IMR-90 (cell line): ENCODE data around the gene MRFAP1L1. TPM values are rescaled to one million over a fixed set of nuclear protein-coding genes. Genes with fewer than 3 reads are reported as not detected.

Source experiments
- ATAC-seq: fragments of 200-7000 bp; cut with Tn5 transposase; 2 replicates; pipeline ENCODE4 v1.9.1; 2020; ENCODE audit warnings: low read depth, mild to moderate bottlenecking, moderate library complexity
- BruUV-seq: library from RNA; stranded (reverse); fragments of 400-500 nt; replicated peaks from 2 replicates; lab custom pipeline; 2021; lab: Mats Ljungman, UMichigan
- CTCF ChIA-PET: fragments of 300-600 bp; formaldehyde crosslinking; extraction: SDS; loops from one replicate; lab custom pipeline; 2021; ENCODE audit warnings: antibody characterized with exemption; lab: Yijun Ruan, JAX
- POLR2A ChIA-PET: fragments of 300-600 bp; sonication (Branson Sonifier 250); formaldehyde crosslinking; loops from one replicate; lab custom pipeline; 2022; ENCODE audit warnings: antibody characterized with exemption; ENCODE audit not compliant: unreplicated experiment; lab: Charles Lee
- DNase-seq: peaks from one replicate; pipeline ENCODE4 v3.0.0; 2013
- H2AFZ ChIP-seq: replicated peaks from 2 replicates; pipeline ENCODE3; 2013; ENCODE audit warnings: low read length, mild to moderate bottlenecking; ENCODE audit not compliant: poor library complexity
- H2AK5ac ChIP-seq: 2 replicates; pipeline ENCODE4 v1.6.1; 2013; ENCODE audit warnings: low read depth, low read length, inconsistent platforms
- H2AK9ac ChIP-seq: replicated peaks from 2 replicates; pipeline ENCODE3; 2013; ENCODE audit warnings: mild to moderate bottlenecking, low read depth, low read length, moderate library complexity; ENCODE audit not compliant: poor library complexity
- H2BK120ac ChIP-seq: 2 replicates; pipeline ENCODE4 v1.6.1; 2013; ENCODE audit warnings: low read depth, low read length, inconsistent platforms
- H2BK15ac ChIP-seq: 3 replicates; pipeline ENCODE4 v1.6.1; 2013; ENCODE audit warnings: low read depth, low read length, inconsistent platforms
- H2BK20ac ChIP-seq: 2 replicates; pipeline ENCODE4 v1.6.1; 2013; ENCODE audit warnings: low read depth, mild to moderate bottlenecking, inconsistent platforms, low read length, moderate library complexity
- H2BK5ac ChIP-seq: 2 replicates; pipeline ENCODE4 v1.6.1; 2013; ENCODE audit warnings: mild to moderate bottlenecking, low read depth, low read length, inconsistent platforms; ENCODE audit not compliant: poor library complexity, severe bottlenecking
- H3K14ac ChIP-seq: replicated peaks from 2 replicates; pipeline ENCODE4 v1.6.1; 2013; ENCODE audit warnings: low read depth, low read length, inconsistent platforms
- H3K18ac ChIP-seq: 2 replicates; pipeline ENCODE4 v1.6.1; 2013; ENCODE audit warnings: low read depth, low read length, control low read depth
- H3K23ac ChIP-seq: 2 replicates; pipeline ENCODE4 v1.6.1; 2013; ENCODE audit warnings: low read depth, low read length, inconsistent platforms
- H3K27ac ChIP-seq: 2 replicates; pipeline ENCODE4 v1.5.1; 2013; ENCODE audit warnings: mild to moderate bottlenecking, control low read depth, low read length; ENCODE audit not compliant: insufficient read depth
- H3K27me3 ChIP-seq: 2 replicates; pipeline ENCODE4 v1.6.1; 2013; ENCODE audit warnings: low read length; ENCODE audit not compliant: control insufficient read depth, insufficient read depth
- H3K36me3 ChIP-seq: 2 replicates; pipeline ENCODE4 v1.6.1; 2013; ENCODE audit warnings: low read length, mixed read lengths; ENCODE audit not compliant: control insufficient read depth, insufficient read depth
- H3K4ac ChIP-seq: 2 replicates; pipeline ENCODE4 v1.6.1; 2013; ENCODE audit warnings: low read depth, low read length, inconsistent platforms
- H3K4me1 ChIP-seq: 2 replicates; pipeline ENCODE4 v1.6.1; 2013; ENCODE audit warnings: low read length, mixed read lengths; ENCODE audit not compliant: control insufficient read depth, insufficient read depth
- H3K4me2 ChIP-seq: 2 replicates; pipeline ENCODE4 v1.6.1; 2013; ENCODE audit warnings: low read depth, mild to moderate bottlenecking, control low read depth, low read length, moderate library complexity
- H3K4me3 ChIP-seq: 2 replicates; pipeline ENCODE4 v1.5.1; 2013; ENCODE audit warnings: low read depth, mild to moderate bottlenecking, control low read depth, low read length, moderate library complexity; ENCODE audit not compliant: insufficient read depth
- H3K56ac ChIP-seq: 2 replicates; pipeline ENCODE4 v1.6.1; 2013; ENCODE audit warnings: low read length, inconsistent platforms; ENCODE audit not compliant: insufficient read depth; ENCODE audit errors: extremely low read depth
- H3K79me1 ChIP-seq, 2 experiments: 2 replicates each; pipeline ENCODE4 v1.6.1; 2013; ENCODE audit warnings: low read length in 2 of 2, inconsistent platforms in 1 of 2, low read depth in 1 of 2
- H3K9ac ChIP-seq: 2 replicates; pipeline ENCODE4 v1.6.1; 2013; ENCODE audit warnings: low read depth, low read length, control low read depth
- H3K9me1 ChIP-seq: 2 replicates; pipeline ENCODE4 v1.6.1; 2013; ENCODE audit warnings: low read length, inconsistent platforms; ENCODE audit not compliant: insufficient read depth
- H3K9me3 ChIP-seq: 2 replicates; pipeline ENCODE4 v1.6.1; 2013; ENCODE audit warnings: low read length; ENCODE audit not compliant: control insufficient read depth, insufficient read depth
- H4K20me1 ChIP-seq: 2 replicates; pipeline ENCODE4 v1.6.1; 2013; ENCODE audit warnings: low read length, inconsistent platforms; ENCODE audit not compliant: insufficient read depth
- H4K5ac ChIP-seq: 2 replicates; pipeline ENCODE4 v1.6.1; 2013; ENCODE audit warnings: mild to moderate bottlenecking, low read depth, low read length, control low read depth
- H4K8ac ChIP-seq, 2 experiments: 2 replicates each; pipeline ENCODE4 v1.6.1; 2013; ENCODE audit warnings: low read depth in 2 of 2, low read length in 2 of 2, control low read depth in 1 of 2, inconsistent platforms in 1 of 2
- H4K91ac ChIP-seq: 2 replicates; pipeline ENCODE4 v1.6.1; 2013; ENCODE audit warnings: low read depth, low read length, inconsistent platforms; ENCODE audit not compliant: insufficient read depth
- BHLHE40 ChIP-seq: fragments of 150-350 bp; IDR thresholded peaks from 2 replicates; pipeline ENCODE4 v1.6.1; 2016; ENCODE audit warnings: mild to moderate bottlenecking, low read depth, low read length
- CEBPB ChIP-seq: IDR thresholded peaks from 2 replicates; pipeline ENCODE4 v1.6.1; 2012; ENCODE audit warnings: low read depth, low read length, improper control_type of control experiment
- CHD1 ChIP-seq: IDR thresholded peaks from 2 replicates; pipeline ENCODE4 v1.6.1; 2012; ENCODE audit warnings: low read depth, low read length, improper control_type of control experiment
- FOS ChIP-seq: fragments of 150-350 bp; IDR thresholded peaks from 2 replicates; pipeline ENCODE4 v1.6.1; 2016; ENCODE audit warnings: low read depth, low read length
- MAFK ChIP-seq: IDR thresholded peaks from 2 replicates; pipeline ENCODE4 v1.6.1; 2012; ENCODE audit warnings: low read depth, low read length, improper control_type of control experiment
- MAZ ChIP-seq: IDR thresholded peaks from 2 replicates; pipeline ENCODE4 v1.6.1; 2012; ENCODE audit warnings: low read depth, mild to moderate bottlenecking, low read length, improper control_type of control experiment, moderate library complexity, borderline replicate concordance
- MXI1 ChIP-seq: IDR thresholded peaks from 2 replicates; pipeline ENCODE4 v1.6.1; 2012; ENCODE audit warnings: low read depth, mild to moderate bottlenecking, low read length, moderate library complexity, borderline replicate concordance
- NFE2L2 ChIP-seq: fragments of 150-350 bp; IDR thresholded peaks from 2 replicates; pipeline ENCODE4 v1.6.1; 2016; ENCODE audit warnings: low read depth, mild to moderate bottlenecking, low read length
- POLR2A ChIP-seq: IDR thresholded peaks from 2 replicates; pipeline ENCODE4 v1.6.1; 2012; ENCODE audit warnings: mild to moderate bottlenecking, low read depth, low read length
- RAD21 ChIP-seq: IDR thresholded peaks from 2 replicates; pipeline ENCODE4 v1.6.1; 2012; ENCODE audit warnings: low read length, improper control_type of control experiment
- USF2 ChIP-seq: fragments of 150-350 bp; IDR thresholded peaks from 2 replicates; pipeline ENCODE4 v1.6.1; 2017; ENCODE audit warnings: mild to moderate bottlenecking, antibody characterized with exemption, low read length, low read depth
- WGBS, 2 experiments: methylation state at CpG; one replicate each; pipeline versions ENCODE4 v1.1.5 to v1.1.7; 2013; ENCODE audit warnings: missing lambda C conversion rate in 2 of 2; ENCODE audit not compliant: insufficient read length in 1 of 2; ENCODE audit errors: extremely low coverage in 2 of 2; 5-methylcytosine and 5-hydroxymethylcytosine counted together
- dilution Hi-C: fragments of 300-500 bp; cut with HindIII; formaldehyde crosslinking; loops from one replicate; pipeline ENCODE4 v1.14.3; 2018; ENCODE audit warnings: low sequenced_read_pairs; ENCODE audit not compliant: unreplicated experiment
- in situ Hi-C: fragments of 300-500 bp; cut with MboI; formaldehyde crosslinking; loops from 3 replicates; pipeline ENCODE4 v1.14.3; 2019; ENCODE audit warnings: low sequenced_read_pairs, inconsistent platforms, mixed read lengths
- intact Hi-C: fragments of 100-400 bp; cut with micrococcal nuclease; formaldehyde crosslinking; loops from 2 replicates; pipeline ENCODE4 v1.10.0; 2022
- polyA plus RNA-seq, 3 experiments: library from polyadenylated mRNA; depleted of rRNA; stranded (reverse); fragments of >200 nt; gene quantifications; 2 replicates each; pipeline ENCODE4 v1.2.3, GENCODE V29; 2012; ENCODE audit warnings: low replicate concordance in 1 of 3
- total RNA-seq: library from RNA; depleted of rRNA; stranded (reverse); fragments of >200 nt; gene quantifications from 2 replicates; pipeline ENCODE4 v1.2.3, GENCODE V29; 2012
- TF ChIP-seq, protein P1 (sequence below): conservative IDR thresholded peaks from 2 replicates; pipeline ENCODE4 v1.5.1; 2012; ENCODE audit warnings: mild to moderate bottlenecking, low read depth, low read length, improper control_type of control experiment

Gene MRFAP1L1
- total and polyA plus RNA-seq, 2 of the 4 experiments (the other 2 are of a cell fraction): 31.7 to 47.0 TPM

DNA sequence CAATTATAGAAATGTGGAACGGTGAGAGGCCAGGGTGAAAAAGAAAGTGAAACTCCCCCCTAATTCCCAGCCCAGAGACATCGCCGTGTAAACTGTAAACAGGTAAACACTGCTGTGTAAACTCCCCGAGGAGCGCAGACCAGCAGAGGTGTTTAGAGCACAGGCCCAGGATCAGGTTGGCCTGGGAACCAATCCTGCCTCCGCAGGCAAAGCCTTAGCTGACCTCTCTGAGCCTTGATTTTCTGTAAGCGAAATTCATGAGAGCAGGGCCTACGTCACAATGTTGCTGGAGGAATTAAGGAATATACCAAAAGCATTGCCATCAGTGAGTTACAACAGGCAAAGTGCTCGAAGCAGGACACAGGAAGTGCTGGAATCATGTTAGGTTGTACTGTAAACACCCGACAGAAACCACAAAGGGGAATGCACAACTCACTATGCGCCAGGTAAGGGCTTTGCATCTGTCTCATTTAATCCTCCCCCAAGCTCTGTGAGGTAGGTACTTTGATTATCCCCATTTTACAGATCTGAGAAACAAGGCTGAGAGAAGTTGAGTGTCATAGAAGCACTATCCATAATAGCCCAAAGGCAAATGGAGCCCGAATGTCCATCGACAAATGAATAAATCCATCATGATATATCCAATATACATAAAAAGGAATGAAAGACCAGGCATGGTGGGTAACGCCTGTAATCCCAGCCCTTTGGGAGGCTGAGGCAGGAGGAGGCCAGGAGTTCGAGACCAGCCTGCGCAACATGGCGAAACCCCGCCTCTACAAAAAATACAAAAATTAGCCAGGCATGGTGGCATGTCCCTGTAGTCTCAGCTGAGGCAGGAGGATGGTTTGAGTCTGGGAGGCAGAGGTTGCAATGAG lies 42.2 kb upstream of the MRFAP1L1 start:
- ATAC-seq: no peak
- no peak overlapping the region for H3K27ac ChIP-seq
- POLR2A ChIA-PET: no interaction called here

More for the DNA sequence above, 42.2 kb upstream of the MRFAP1L1 start:
- Histone ChIP-seq H4K5ac (peak overlapping the region; percentile 67), H3K9me1 (no peaks in the 10 kb centered on the region; the same call in 1 of the 2 replicates), H3K27me3 (no peaks in the 10 kb centered on the region), H3K14ac (no peak overlapping the region), H2AFZ (peak overlapping the region; percentile 66), H2BK15ac (no peak overlapping the region), H4K20me1 (no peaks in the 10 kb centered on the region), H2AK5ac (no peak overlapping the region), H3K79me1 (no peaks in the 10 kb centered on the region), H3K4me1 (peaks cover 8% of the 10 kb centered on the region), H3K36me3 (no peaks in the 10 kb centered on the region), H3K4me2 (peak overlapping the region; percentile 64), H3K56ac (no peak overlapping the region), H2BK5ac (no peak overlapping the region), H3K18ac (no peak overlapping the region), H2AK9ac (no peak overlapping the region), H3K4me3 (no peak overlapping the region), H3K4ac (no peak overlapping the region), H4K8ac (peak overlapping the region in 1 of 2 experiments; percentile 26; a peak in 2 of 4 replicates), H3K9me3 (no peaks in the 10 kb centered on the region), H3K9ac (no peak overlapping the region), H3K23ac (no peak overlapping the region), H2BK20ac (no peak overlapping the region), H4K91ac (no peak overlapping the region), H2BK120ac (no peak overlapping the region)
- BruUV-seq: no TSS peak
- WGBS, 2 experiments: 100% methylated on average over 1 of the region's 18 CpGs; no CpG with 5 or more reads in 1 of the 2 experiments
- CTCF ChIA-PET: no interaction called here
- TF ChIP-seq CHD1 (no peak), MAFK (no peak), POLR2A (no peak), MXI1 (no peak), USF2 (no peak), RAD21 (no peak), NFE2L2 (no peak), MAZ (no peak), FOS (no peak), BHLHE40 (no peak), CEBPB (no peak)
- TF ChIP-seq, protein P1, sequence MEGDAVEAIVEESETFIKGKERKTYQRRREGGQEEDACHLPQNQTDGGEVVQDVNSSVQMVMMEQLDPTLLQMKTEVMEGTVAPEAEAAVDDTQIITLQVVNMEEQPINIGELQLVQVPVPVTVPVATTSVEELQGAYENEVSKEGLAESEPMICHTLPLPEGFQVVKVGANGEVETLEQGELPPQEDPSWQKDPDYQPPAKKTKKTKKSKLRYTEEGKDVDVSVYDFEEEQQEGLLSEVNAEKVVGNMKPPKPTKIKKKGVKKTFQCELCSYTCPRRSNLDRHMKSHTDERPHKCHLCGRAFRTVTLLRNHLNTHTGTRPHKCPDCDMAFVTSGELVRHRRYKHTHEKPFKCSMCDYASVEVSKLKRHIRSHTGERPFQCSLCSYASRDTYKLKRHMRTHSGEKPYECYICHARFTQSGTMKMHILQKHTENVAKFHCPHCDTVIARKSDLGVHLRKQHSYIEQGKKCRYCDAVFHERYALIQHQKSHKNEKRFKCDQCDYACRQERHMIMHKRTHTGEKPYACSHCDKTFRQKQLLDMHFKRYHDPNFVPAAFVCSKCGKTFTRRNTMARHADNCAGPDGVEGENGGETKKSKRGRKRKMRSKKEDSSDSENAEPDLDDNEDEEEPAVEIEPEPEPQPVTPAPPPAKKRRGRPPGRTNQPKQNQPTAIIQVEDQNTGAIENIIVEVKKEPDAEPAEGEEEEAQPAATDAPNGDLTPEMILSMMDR: no peak
- DNase-seq: peak; percentile 10
- dilution Hi-C loops (no loop called here), intact Hi-C loops (no loop called here), in situ Hi-C loops (no loop called here)
